ENCODE measurements around the gene GPATCH8.

GRCh38 chr17:44356241-44356640 is 147.0 kb downstream of the GPATCH8 start:
- TF ChIP-seq ZFP3 (CRISPR knock-in tag; IDR thresholded peaks at IDR 0.05) = no peak
- TF ChIP-seq GLIS3 (CRISPR knock-in tag; IDR thresholded peaks at IDR 0.05) = no peak
- no peak for TF ChIP-seq ZNF565 (CRISPR knock-in tag; conservative IDR thresholded peaks at IDR 0.05; ENCODE audit: low read depth)
- no peak for TF ChIP-seq ZC3H10 (CRISPR knock-in tag; IDR thresholded peaks at IDR 0.05)
- TF ChIP-seq ZNF8 (CRISPR knock-in tag; IDR thresholded peaks at IDR 0.05) = no peak
- TF ChIP-seq ZFP30 (CRISPR knock-in tag; IDR thresholded peaks at IDR 0.05) = no peak

Data from SK-N-SH treated with all-trans-retinoic acid at 6 μM for 48 hours (cell line).